Gastrocnemius medialis (tissue), 4 donors: ENCODE data around the gene TBX1.

ENCODE experiments used
- CTCF ChIP-seq, 5 experiments: fragments of 450-650 bp in 3 of 5; fragments of 200-600 bp in 2 of 5; sonication (generic) in 2 of 5; IDR thresholded peaks in 4 of 5; conservative IDR thresholded peaks in 1 of 5; 1 replicate in 4 of 5; 2 replicates in 1 of 5; pipeline ENCODE4 v1.5.1; 2016 to 2019; ENCODE audit warnings: antibody characterized with exemption in 5 of 5, mild to moderate bottlenecking in 3 of 5, moderate library complexity in 3 of 5
- POLR2A ChIP-seq, 2 donors: fragments of 450-650 bp; IDR thresholded peaks; one replicate each; pipeline ENCODE4 v1.6.1; 2017; ENCODE audit warnings: antibody characterized with exemption in 2 of 2, mild to moderate bottlenecking in 2 of 2, moderate library complexity in 2 of 2

GRCh38 chr22:19815093-19815822 lies 54.7 kb downstream of the TBX1 start:
- TF ChIP-seq CTCF (IDR thresholded peaks at IDR 0.05 in 4 of 5, conservative IDR thresholded peaks at IDR 0.05 in 1 of 5) (no peak), POLR2A (IDR thresholded peaks at IDR 0.05) (no peak)
